AG04450 (cell line): ENCODE data around the gene CCL23. TPM values are rescaled to one million over a fixed set of nuclear protein-coding genes. Genes with fewer than 3 reads are reported as not detected.

Experiments used
- CTCF ChIA-PET: fragments of 300-600, 350-600 bp; formaldehyde crosslinking; extraction: SDS; loops from one replicate; lab custom pipeline; 2022; ENCODE audit warnings: antibody characterized with exemption, inconsistent platforms; lab: Charles Lee
- POLR2A ChIA-PET: fragments of 350-600 bp; formaldehyde crosslinking; extraction: SDS; loops from one replicate; lab custom pipeline; 2021; ENCODE audit warnings: antibody characterized with exemption, inconsistent platforms; lab: Yijun Ruan, JAX
- DNase-seq: peaks from one replicate; pipeline ENCODE4 v3.0.0-alpha.2; 2011; ENCODE audit warnings: low read depth, low spot score
- H3K27ac ChIP-seq: one replicate; pipeline ENCODE4 v1.5.1; 2012; ENCODE audit warnings: low read depth, low read length, control low read depth
- H3K27me3 ChIP-seq: one replicate; pipeline ENCODE4 v1.6.0; 2012; ENCODE audit warnings: low read length; ENCODE audit not compliant: control insufficient read depth, insufficient read depth
- H3K4me3 ChIP-seq: 2 replicates; pipeline ENCODE4 v1.5.1; 2011; ENCODE audit warnings: mild to moderate bottlenecking, low read depth, low read length, control low read depth
- H3K9me3 ChIP-seq: 2 replicates; pipeline ENCODE4 v1.5.1; 2012; ENCODE audit warnings: low read length; ENCODE audit not compliant: control insufficient read depth, insufficient read depth
- polyA plus RNA-seq: library from polyadenylated mRNA; depleted of rRNA; stranded (reverse); fragments of >200 nt; gene quantifications from 2 replicates; pipeline ENCODE4 v1.2.3, GENCODE V29; 2011
- TF ChIP-seq, protein P1 (sequence below): IDR thresholded peaks from 2 replicates; pipeline ENCODE4 v1.5.1; 2011; ENCODE audit warnings: low read depth, low read length, control low read depth, inconsistent platforms

The CCL23 gene
- polyA plus RNA-seq, 1 experiment, result not detected

GRCh38 chr17:36036235-36036634 lies 18.5 kb upstream of the CCL23 start:
- no peak for DNase-seq
- Histone ChIP-seq H3K9me3 (no peaks in the 10 kb centered on the region), H3K27me3 (no peaks in the 10 kb centered on the region), H3K27ac (no peak overlapping the region), H3K4me3 (no peak overlapping the region)
- POLR2A ChIA-PET, result no interaction called here
- CTCF ChIA-PET, result no interaction called here
- TF ChIP-seq, protein P1, sequence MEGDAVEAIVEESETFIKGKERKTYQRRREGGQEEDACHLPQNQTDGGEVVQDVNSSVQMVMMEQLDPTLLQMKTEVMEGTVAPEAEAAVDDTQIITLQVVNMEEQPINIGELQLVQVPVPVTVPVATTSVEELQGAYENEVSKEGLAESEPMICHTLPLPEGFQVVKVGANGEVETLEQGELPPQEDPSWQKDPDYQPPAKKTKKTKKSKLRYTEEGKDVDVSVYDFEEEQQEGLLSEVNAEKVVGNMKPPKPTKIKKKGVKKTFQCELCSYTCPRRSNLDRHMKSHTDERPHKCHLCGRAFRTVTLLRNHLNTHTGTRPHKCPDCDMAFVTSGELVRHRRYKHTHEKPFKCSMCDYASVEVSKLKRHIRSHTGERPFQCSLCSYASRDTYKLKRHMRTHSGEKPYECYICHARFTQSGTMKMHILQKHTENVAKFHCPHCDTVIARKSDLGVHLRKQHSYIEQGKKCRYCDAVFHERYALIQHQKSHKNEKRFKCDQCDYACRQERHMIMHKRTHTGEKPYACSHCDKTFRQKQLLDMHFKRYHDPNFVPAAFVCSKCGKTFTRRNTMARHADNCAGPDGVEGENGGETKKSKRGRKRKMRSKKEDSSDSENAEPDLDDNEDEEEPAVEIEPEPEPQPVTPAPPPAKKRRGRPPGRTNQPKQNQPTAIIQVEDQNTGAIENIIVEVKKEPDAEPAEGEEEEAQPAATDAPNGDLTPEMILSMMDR, result no peak

- CTCF ChIA-PET, result no interaction called here
- TF ChIP-seq, protein P1, result no peak
- Histone ChIP-seq H3K27me3 (no peaks in the 10 kb centered on the region), H3K27ac (no peak overlapping the region), H3K4me3 (no peak overlapping the region), H3K9me3 (no peaks in the 10 kb centered on the region)
- DNase-seq, result no peak
- POLR2A ChIA-PET, result no interaction called here
These were observed 16.4 kb upstream of the CCL23 start for GRCh38 chr17:36034127-36034526.

DNA sequence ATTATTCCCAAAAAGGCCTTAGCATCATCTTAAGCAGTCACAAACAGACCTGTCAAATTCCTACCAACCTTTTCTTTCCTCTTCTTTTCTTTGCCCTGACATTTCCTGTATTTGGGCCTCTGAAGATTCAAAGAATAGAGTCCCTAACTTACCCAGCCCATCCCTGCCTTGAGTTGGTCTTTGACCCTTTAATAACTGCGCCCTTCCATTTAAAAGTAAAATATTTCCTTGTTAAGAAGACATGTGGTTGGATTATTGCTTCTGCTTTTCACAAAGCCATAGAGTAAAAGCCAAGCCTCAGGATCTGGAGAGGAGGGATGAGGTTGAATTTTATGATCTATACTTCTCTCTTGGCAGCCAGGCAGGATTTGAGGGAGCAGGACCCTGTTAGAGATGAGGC lies 13.2 kb upstream of the CCL23 start:
- TF ChIP-seq, protein P1, result no peak
- no peak for DNase-seq
- Histone ChIP-seq H3K27me3 (no peaks in the 10 kb centered on the region), H3K27ac (no peak overlapping the region), H3K9me3 (no peaks in the 10 kb centered on the region), H3K4me3 (no peak overlapping the region)
- POLR2A ChIA-PET, result no interaction called here
- CTCF ChIA-PET, result no interaction called here

GRCh38 chr17:36027761-36028160 lies 10.0 kb upstream of the CCL23 start:
- no peaks in the 10 kb centered on the region for H3K9me3 ChIP-seq
- ChIA-PET POLR2A (no interaction called here), CTCF (no interaction called here)
- no peak for DNase-seq
- H3K4me3 ChIP-seq, result no peak overlapping the region
- TF ChIP-seq, protein P1, result no peak
- H3K27ac ChIP-seq, result no peak overlapping the region
- peaks cover 3% of the 10 kb centered on the region for H3K27me3 ChIP-seq

- Histone ChIP-seq H3K27me3 (peaks cover 3% of the 10 kb centered on the region), H3K27ac (no peak overlapping the region), H3K9me3 (no peaks in the 10 kb centered on the region), H3K4me3 (no peak overlapping the region)
- CTCF ChIA-PET, result no interaction called here
- DNase-seq, result no peak
- POLR2A ChIA-PET, result no interaction called here
- TF ChIP-seq, protein P1, result no peak
These were observed 6.5 kb upstream of the CCL23 start for GRCh38 chr17:36024106-36024869.
